HG03159 (cell line): Measurements from ENCODE around the gene TBX4.

Source experiments
- ATAC-seq: cut with Tn5 transposase; IDR thresholded peaks from one replicate; pipeline ENCODE4 v1.9.1; 2021; ENCODE audit warnings: mild to moderate bottlenecking, moderate library complexity; ENCODE audit not compliant: unreplicated experiment

Gene TBX4

DNA sequence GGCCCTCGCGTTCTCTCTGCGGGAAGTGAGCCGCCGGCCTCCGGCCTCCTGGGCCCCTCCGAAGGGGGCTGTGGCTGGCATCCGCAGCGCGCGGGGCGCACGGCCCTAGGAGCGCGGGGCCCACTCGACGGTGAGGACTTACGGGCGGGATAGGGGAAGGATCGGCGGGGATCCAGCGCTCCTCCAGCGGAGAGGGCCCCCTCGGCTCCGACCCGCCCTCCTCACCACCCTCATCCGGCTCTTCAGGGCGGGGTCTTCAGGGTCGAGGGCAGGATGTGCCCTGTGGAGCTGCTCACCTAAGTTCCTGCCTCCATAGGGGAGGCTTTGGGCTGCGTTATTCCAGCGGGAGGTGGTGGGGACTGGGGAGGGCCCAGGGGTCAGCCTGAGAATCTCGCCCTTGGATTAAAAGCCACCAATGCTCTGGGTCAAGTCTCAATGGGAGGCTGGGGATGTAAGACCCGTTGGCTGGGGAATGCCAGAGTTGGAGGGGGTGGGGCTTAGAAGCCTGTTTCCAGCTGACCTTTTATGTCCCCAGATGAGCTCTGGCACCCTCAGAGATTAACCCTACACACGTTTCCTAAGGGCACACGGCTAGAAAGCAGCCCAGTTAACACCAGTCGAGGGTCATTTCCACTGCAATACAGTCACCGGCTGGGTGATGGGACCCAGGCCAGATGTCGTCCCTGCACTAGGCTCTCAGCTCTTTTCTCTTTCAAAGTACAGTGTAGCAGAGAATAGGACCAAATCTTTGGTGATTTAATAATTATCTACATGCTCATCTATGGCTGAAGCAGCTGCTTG lies 39.2 kb upstream of the TBX4 start:
- ATAC-seq: no peak

- no peak for ATAC-seq
Observed at GRCh38 chr17:61413661-61414126, 38.5 kb upstream of the TBX4 start.

- ATAC-seq: no peak
Observed at GRCh38 chr17:61414141-61414935, 37.9 kb upstream of the TBX4 start.

- no peak for ATAC-seq
Observed at GRCh38 chr17:61414936-61415251, 37.3 kb upstream of the TBX4 start.

DNA sequence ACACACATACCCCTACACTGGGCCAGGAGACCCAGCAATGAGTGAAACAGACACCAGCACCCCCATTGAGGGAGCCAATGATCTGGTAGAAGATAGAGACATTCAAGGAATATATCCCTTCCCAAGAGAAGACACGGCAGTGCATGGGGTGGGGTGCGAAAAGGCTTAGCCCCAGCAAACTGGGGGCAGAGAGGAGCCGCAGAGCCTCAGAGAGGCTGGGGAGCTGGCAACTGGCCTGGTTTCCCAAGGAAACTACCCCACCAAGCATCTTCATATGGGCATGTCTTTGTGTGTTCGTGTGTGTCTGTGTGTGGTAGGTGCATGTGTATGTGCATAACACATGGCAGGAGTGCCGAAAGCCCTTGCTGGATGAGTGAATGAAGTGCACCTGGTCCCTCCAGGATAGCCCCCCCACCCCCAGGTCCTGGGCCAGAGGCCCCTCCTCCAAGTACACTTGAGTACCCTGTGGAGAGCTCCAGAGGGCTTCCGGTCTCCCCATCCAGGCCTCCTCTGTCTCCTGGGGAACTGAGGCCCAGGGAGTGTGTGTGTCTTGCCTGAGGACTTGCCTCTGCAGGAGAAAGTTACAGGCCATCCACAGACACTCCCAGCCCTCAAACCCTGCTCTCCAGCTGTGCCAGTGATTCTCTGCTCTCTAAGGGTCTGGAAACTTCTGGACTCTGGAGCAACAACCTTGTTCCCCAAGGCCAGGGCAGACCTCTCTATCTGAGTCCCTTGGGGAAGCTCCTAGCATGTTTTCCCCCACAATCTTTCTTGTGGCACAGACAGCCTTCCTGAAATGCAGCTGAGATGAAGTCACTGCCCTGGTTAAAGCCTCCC lies 36.6 kb upstream of the TBX4 start:
- no peak for ATAC-seq

DNA sequence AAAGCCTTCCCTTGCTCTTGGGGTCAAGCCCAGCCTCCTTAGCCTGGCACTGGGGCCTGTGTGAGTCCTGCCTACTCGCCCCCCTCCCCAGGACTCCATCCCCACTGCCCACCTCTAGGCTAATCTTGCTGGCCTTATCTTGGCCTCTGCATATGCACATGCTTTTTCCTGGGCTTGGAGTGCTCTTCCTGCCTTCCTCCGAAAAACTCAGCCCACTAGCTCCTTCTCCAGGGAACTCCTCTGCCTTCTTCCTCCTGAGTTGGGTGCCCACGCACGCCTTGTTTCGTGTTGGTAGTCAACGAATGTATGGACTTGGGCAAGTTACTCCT lies 36.0 kb upstream of the TBX4 start:
- ATAC-seq: no peak

DNA sequence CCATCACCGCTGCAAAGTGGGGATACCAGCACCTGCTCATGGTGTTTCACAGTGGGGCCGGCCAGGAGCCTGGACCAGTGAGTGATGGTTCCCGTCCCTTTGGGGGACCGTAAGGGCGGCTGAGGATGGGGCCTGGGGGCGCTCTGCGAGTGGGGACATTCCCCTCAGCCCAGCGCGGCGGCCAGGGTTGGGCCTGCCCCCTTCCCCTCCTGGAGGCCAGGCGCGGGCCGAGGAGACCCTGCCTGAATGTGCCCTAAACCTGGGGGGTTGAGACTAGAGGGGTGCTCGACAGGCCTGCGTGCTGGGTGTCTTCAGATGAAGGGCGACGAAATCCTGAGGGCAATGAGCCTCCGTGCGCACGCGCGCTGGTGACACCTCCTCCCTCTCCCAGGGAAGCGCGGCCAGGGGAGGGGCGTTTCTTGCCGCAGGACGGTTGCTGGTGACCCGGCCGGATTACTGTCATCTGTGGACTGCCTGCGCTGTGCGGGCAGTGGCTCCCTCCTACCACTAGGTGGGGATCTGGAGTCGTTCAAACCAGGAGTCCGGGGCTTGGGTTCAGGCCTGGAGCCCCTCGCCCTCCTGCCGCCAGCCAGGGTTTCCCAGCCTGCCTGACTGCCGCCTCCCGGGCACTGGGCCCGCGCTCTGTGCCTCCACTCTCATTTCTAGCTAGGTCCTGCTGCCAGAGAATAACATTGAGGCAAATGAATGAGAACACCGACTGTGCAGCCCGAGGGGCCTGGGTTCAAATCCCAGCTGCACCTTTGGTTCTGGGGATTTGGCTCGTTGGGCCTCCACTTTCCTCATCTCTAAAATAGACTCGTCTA lies 35.5 kb upstream of the TBX4 start:
- ATAC-seq: peak; percentile 52

DNA sequence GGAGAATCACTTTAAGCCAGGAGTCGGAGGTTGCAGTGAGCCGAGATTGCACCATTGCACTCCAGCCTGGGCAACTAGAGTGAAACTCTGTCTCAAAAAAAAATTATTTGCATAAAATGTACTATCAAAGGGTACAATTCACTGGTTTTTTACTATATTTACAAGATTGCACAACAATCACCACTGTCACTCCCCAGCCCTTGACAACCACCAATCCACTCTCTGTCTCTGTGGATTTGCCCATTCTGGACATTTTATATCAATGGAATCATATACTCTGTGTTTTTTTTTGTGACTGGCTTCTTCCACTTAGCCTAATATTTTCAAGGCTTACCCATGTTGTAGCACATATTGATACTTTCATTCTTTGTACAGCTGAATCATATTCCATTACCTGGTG lies 33.8 kb upstream of the TBX4 start:
- ATAC-seq: no peak

- no peak for ATAC-seq
Observed at GRCh38 chr17:61419496-61420046, 32.7 kb upstream of the TBX4 start.

DNA sequence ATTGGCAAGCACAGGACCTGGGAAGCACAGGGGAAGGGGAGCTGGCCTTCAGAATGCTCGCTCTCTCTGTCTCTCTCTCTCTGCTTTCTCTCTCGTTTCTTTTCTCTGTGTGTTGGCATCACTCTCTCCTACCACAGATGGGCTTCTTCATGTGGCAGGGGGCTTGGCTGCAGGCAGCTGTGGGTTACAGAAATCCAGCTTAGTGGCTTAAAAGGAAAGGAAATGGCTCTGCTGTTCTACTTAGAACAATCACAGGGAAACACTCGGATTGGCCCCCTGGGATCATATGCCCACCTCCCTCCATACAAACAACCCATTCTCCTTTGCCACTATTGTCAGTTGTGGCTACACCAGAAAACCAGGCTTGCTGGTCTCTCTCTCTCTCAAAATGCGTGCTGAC lies 32.2 kb upstream of the TBX4 start:
- ATAC-seq: no peak

- ATAC-seq: no peak
Observed at GRCh38 chr17:61420745-61421398, 31.4 kb upstream of the TBX4 start.

DNA sequence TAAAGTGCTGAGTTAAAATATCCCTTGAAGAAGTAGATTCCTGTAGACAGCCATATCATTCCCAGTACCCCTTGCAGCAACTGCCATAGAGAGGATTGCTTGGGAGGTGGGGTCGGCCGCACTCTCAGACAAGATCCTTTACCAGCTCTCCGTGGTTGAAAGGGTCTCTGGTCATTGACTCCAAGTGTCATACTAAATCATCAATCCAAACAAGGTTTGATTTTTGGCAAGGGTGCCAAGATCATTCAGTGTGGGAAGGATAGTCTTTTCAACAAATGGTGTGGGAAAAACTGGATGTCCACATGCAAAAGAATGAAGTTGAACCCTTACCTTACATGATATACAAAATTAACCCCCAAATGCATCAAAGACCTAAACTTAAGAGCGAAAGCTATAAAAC lies 30.8 kb upstream of the TBX4 start:
- no peak for ATAC-seq

- ATAC-seq: no peak
Observed at GRCh38 chr17:61422116-61422799, 30.0 kb upstream of the TBX4 start.

GRCh38 chr17:61422869-61423268 lies 29.4 kb upstream of the TBX4 start:
- no peak for ATAC-seq

DNA sequence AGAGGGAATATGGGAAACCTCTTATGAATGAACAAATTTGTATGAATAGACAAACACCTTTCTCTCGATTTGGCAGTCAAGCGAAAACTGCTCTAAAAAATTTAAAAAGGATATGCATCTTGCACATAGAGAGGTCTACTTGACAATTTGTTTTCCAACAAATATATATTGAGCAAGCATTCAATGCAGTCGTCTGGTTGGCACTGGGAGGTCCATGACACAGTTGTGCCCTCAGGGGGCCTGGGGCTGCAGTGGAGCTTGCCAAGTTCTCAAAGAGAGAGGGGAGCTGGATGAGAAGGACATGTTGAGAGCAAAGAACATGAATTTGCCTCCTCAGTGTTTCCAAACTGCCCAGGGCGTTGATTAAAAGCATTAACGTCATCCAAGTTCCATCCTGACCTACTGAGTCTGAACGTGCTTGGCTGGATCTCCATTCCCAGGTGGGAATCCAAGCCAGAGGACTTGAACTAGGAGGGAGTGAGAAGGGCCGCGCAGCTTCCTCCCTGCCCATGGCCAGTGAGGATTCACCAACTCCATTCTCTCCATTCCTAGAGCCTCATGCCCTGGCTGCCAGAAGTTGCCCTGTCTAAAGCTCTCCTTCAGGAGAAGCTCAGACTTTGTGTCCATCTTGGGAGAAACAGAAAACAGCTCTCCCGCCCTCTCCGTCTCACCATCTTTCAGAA lies 28.1 kb upstream of the TBX4 start:
- no peak for ATAC-seq

GRCh38 chr17:61425682-61426481 lies 26.3 kb upstream of the TBX4 start:
- no peak for ATAC-seq

- ATAC-seq: no peak
Observed at GRCh38 chr17:61426482-61427304, 25.5 kb upstream of the TBX4 start.
